Neural cell (in vitro differentiated cells): ENCODE results near the gene CCT3. TPM values are rescaled to one million over a fixed set of nuclear protein-coding genes. Genes with fewer than 3 reads are reported as not detected.

Experiments used
- H2AFZ ChIP-seq: fragments of 200-600, 300-800 bp; sonication (generic), shearing (Covaris generic); 2 replicates; pipeline ENCODE4 v1.6.0; 2014; ENCODE audit warnings: low read depth, mild to moderate bottlenecking, antibody characterized with exemption, low read length, moderate library complexity
- H3F3A ChIP-seq: fragments of 200-600 bp; shearing (Covaris generic); 2 replicates; pipeline ENCODE4 v1.6.1; 2016; ENCODE audit warnings: mild to moderate bottlenecking, moderate library complexity, mixed read lengths, antibody characterized with exemption, low read length; ENCODE audit not compliant: insufficient read depth, poor library complexity, severe bottlenecking
- H3K27ac ChIP-seq: fragments of 200-600, 300-800 bp; sonication (generic), shearing (Covaris generic); 2 replicates; pipeline ENCODE4 v1.5.1; 2014; ENCODE audit warnings: mild to moderate bottlenecking, low read length, moderate library complexity
- H3K27me3 ChIP-seq: fragments of 300-800, 200-600 bp; sonication (generic), shearing (Covaris generic); 2 replicates; pipeline ENCODE4 v1.6.0; 2014; ENCODE audit warnings: mild to moderate bottlenecking, low read depth, low read length, moderate library complexity; ENCODE audit not compliant: insufficient read depth
- H3K36me3 ChIP-seq: fragments of 300-800, 200-600 bp; sonication (generic), shearing (Covaris generic); 2 replicates; pipeline ENCODE4 v1.5.1; 2014; ENCODE audit warnings: mild to moderate bottlenecking, antibody characterized with exemption, low read length, moderate library complexity; ENCODE audit not compliant: insufficient read depth
- H3K4me2 ChIP-seq: fragments of 300-800, 200-600 bp; sonication (generic), shearing (Covaris generic); 2 replicates; pipeline ENCODE4 v1.6.0; 2014; ENCODE audit warnings: mild to moderate bottlenecking, low read length
- H3K4me3 ChIP-seq: fragments of 300-800, 200-600 bp; sonication (generic), shearing (Covaris generic); 2 replicates; pipeline ENCODE4 v1.5.1; 2014; ENCODE audit warnings: mild to moderate bottlenecking, low read length, moderate library complexity
- H3K79me2 ChIP-seq: fragments of 200-600 bp; shearing (Covaris generic); replicated peaks from 2 replicates; pipeline ENCODE4 v1.6.0; 2014; ENCODE audit warnings: mild to moderate bottlenecking, low read length, moderate library complexity; ENCODE audit not compliant: insufficient read depth
- H3K9ac ChIP-seq: fragments of 300-800, 200-600 bp; sonication (generic), shearing (Covaris generic); 2 replicates; pipeline ENCODE4 v1.6.1; 2016; ENCODE audit warnings: mild to moderate bottlenecking, low read length, mixed read lengths
- H3K9me2 ChIP-seq: fragments of 200-600 bp; shearing (Covaris generic); 2 replicates; pipeline ENCODE4 v1.6.1; 2016; ENCODE audit warnings: mild to moderate bottlenecking, low read length, mixed read lengths; ENCODE audit not compliant: insufficient read depth
- H3K9me3 ChIP-seq: fragments of 200-600, 300-800 bp; sonication (generic), shearing (Covaris generic); 2 replicates; pipeline ENCODE4 v1.6.1; 2016; ENCODE audit warnings: mild to moderate bottlenecking, mixed run types, low read length, moderate library complexity, mixed read lengths
- H4K20me1 ChIP-seq: fragments of 200-600 bp; shearing (Covaris generic); 2 replicates; pipeline ENCODE4 v1.6.1; 2016; ENCODE audit warnings: mild to moderate bottlenecking, mixed run types; ENCODE audit not compliant: insufficient read depth
- CTCF ChIP-seq: fragments of 450-650 bp; IDR thresholded peaks from 2 replicates; pipeline ENCODE4 v1.5.1; 2014; ENCODE audit warnings: antibody characterized with exemption, mild to moderate bottlenecking, moderate library complexity; ENCODE audit not compliant: poor library complexity, severe bottlenecking
- EP300 ChIP-seq: fragments of 450-650 bp; conservative IDR thresholded peaks from 2 replicates; pipeline ENCODE4 v1.6.1; 2014; ENCODE audit warnings: antibody characterized with exemption, mild to moderate bottlenecking, moderate library complexity; ENCODE audit not compliant: poor library complexity, severe bottlenecking
- EZH2 ChIP-seq: fragments of 200-600, 300-800 bp; shearing (Covaris generic), sonication (generic); IDR thresholded peaks from 2 replicates; pipeline ENCODE4 v1.6.1; 2014; ENCODE audit warnings: antibody characterized with exemption, low read length, borderline replicate concordance, mild to moderate bottlenecking; ENCODE audit not compliant: insufficient read depth, poor library complexity, severe bottlenecking
- MXI1 ChIP-seq: fragments of 450-650 bp; conservative IDR thresholded peaks from 2 replicates; pipeline ENCODE4 v1.6.1; 2014; ENCODE audit warnings: antibody characterized with exemption, mild to moderate bottlenecking; ENCODE audit not compliant: poor library complexity, severe bottlenecking
- POLR2AphosphoS5 ChIP-seq: IDR thresholded peaks from 2 replicates; pipeline ENCODE4 v1.6.1; 2012
- RAD21 ChIP-seq: fragments of 450-650 bp; conservative IDR thresholded peaks from 2 replicates; pipeline ENCODE4 v1.6.1; 2014; ENCODE audit warnings: antibody characterized with exemption, mild to moderate bottlenecking, moderate library complexity
- REST ChIP-seq: IDR thresholded peaks from 2 replicates; pipeline ENCODE4 v1.6.1; 2012; ENCODE audit warnings: borderline replicate concordance
- SMC3 ChIP-seq: fragments of 450-650 bp; conservative IDR thresholded peaks from 2 replicates; pipeline ENCODE4 v1.6.1; 2014; ENCODE audit warnings: antibody characterized with exemption, mild to moderate bottlenecking, moderate library complexity; ENCODE audit not compliant: poor library complexity
- TAF1 ChIP-seq: IDR thresholded peaks from 2 replicates; pipeline ENCODE4 v1.6.1; 2012; ENCODE audit warnings: low read depth
- polyA plus RNA-seq: library from polyadenylated mRNA; depleted of rRNA; stranded (reverse); fragments of >200 nt; gene quantifications from 2 replicates; pipeline ENCODE4 v1.2.3, GENCODE V29; 2014

Gene CCT3
- polyA plus RNA-seq, 1 donor from 2014 or later = 288 TPM

GRCh38 chr1:156378557-156378956 lies 40.5 kb upstream of the CCT3 start:
- Histone ChIP-seq H3K79me2 (no peaks in the 10 kb centered on the region), H3K9ac (no peak overlapping the region), H3K9me3 (no peaks in the 10 kb centered on the region), H3K4me3 (no peak overlapping the region), H4K20me1 (no peaks in the 10 kb centered on the region), H3F3A (no peaks in the 10 kb centered on the region), H3K9me2 (no peaks in the 10 kb centered on the region), H3K4me2 (no peak overlapping the region), H3K27me3 (peaks cover 5% of the 10 kb centered on the region), H3K27ac (no peak overlapping the region), H3K36me3 (no peaks in the 10 kb centered on the region), H2AFZ (no peak overlapping the region)
- TF ChIP-seq REST (no peak), MXI1 (no peak), EP300 (no peak), TAF1 (no peak), EZH2 (no peak)

- no peak overlapping the region for H3K4me3 ChIP-seq
- H2AFZ ChIP-seq = no peak overlapping the region
- TF ChIP-seq EP300 (no peak), RAD21 (no peak), MXI1 (no peak), CTCF (no peak), POLR2AphosphoS5 (no peak), TAF1 (no peak), SMC3 (no peak), EZH2 (no peak), REST (no peak)
- H3K36me3 ChIP-seq = no peaks in the 10 kb centered on the region
- no peaks in the 10 kb centered on the region for H3F3A ChIP-seq
- no peaks in the 10 kb centered on the region for H3K9me3 ChIP-seq
- peaks cover 9% of the 10 kb centered on the region for H3K27me3 ChIP-seq
- H3K27ac ChIP-seq = no peak overlapping the region
- no peaks in the 10 kb centered on the region for H3K79me2 ChIP-seq
- no peaks in the 10 kb centered on the region for H4K20me1 ChIP-seq
- H3K9me2 ChIP-seq = no peaks in the 10 kb centered on the region
- no peak overlapping the region for H3K4me2 ChIP-seq
- H3K9ac ChIP-seq = no peak overlapping the region
Measured at GRCh38 chr1:156376958-156377919, 39.1 kb upstream of the CCT3 start.
